NCI-H345 treated with DMSO at 0.1 percent for 48 hours (cell line): ENCODE data around the gene PPP4R1.

Source experiments
- DNase-seq: peaks from one replicate; lab custom pipeline; 2025; ENCODE audit not compliant: unreplicated experiment; lab: John Stamatoyannopoulos, UW

Gene PPP4R1

GRCh38 chr18:9552616-9553015 is 61.7 kb downstream of the PPP4R1 start:
- no peak for DNase-seq

GRCh38 chr18:9552191-9552590 is 62.2 kb downstream of the PPP4R1 start:
- DNase-seq: no peak

GRCh38 chr18:9550429-9550828 is 63.9 kb downstream of the PPP4R1 start:
- no peak for DNase-seq

- no peak for DNase-seq
These were observed 65.0 kb downstream of the PPP4R1 start for GRCh38 chr18:9549405-9549804.

GRCh38 chr18:9547782-9548181 is 66.6 kb downstream of the PPP4R1 start:
- DNase-seq: peak; percentile 78

GRCh38 chr18:9546468-9546867 is 67.9 kb downstream of the PPP4R1 start:
- DNase-seq: no peak

- DNase-seq: no peak
These were observed 69.3 kb downstream of the PPP4R1 start for GRCh38 chr18:9545029-9545428.

- no peak for DNase-seq
These were observed 71.4 kb downstream of the PPP4R1 start for GRCh38 chr18:9542924-9543323.

GRCh38 chr18:9539938-9540337 is 74.4 kb downstream of the PPP4R1 start:
- no peak for DNase-seq

GRCh38 chr18:9539283-9539682 is 75.1 kb downstream of the PPP4R1 start:
- no peak for DNase-seq

GRCh38 chr18:9537677-9538076 is 76.7 kb downstream of the PPP4R1 start:
- DNase-seq: no peak

- DNase-seq: no peak
These were observed 77.8 kb downstream of the PPP4R1 start for GRCh38 chr18:9536354-9537152.

GRCh38 chr18:9535430-9535991 is 78.8 kb downstream of the PPP4R1 start:
- DNase-seq: no peak

- no peak for DNase-seq
These were observed 79.5 kb downstream of the PPP4R1 start for GRCh38 chr18:9534844-9535243.

- no peak for DNase-seq
These were observed 82.5 kb downstream of the PPP4R1 start for GRCh38 chr18:9531791-9532410.

- no peak for DNase-seq
These were observed 83.9 kb downstream of the PPP4R1 start for GRCh38 chr18:9530226-9531009.

- no peak for DNase-seq
These were observed 87.9 kb downstream of the PPP4R1 start for GRCh38 chr18:9526458-9526857.

GRCh38 chr18:9522952-9523351 is 91.4 kb downstream of the PPP4R1 start:
- DNase-seq: no peak

- DNase-seq: no peak
These were observed 92.6 kb downstream of the PPP4R1 start for GRCh38 chr18:9521770-9522169.

- no peak for DNase-seq
These were observed 93.7 kb downstream of the PPP4R1 start for GRCh38 chr18:9520666-9521065.

GRCh38 chr18:9519399-9519798 is 95.0 kb downstream of the PPP4R1 start:
- DNase-seq: no peak

GRCh38 chr18:9517869-9518268 is 96.5 kb downstream of the PPP4R1 start:
- no peak for DNase-seq
